ENCODE data around the gene SCNN1A. TPM values are rescaled to one million over a fixed set of nuclear protein-coding genes. Genes with fewer than 3 reads are reported as not detected.

Gene SCNN1A
- total and polyA plus RNA-seq, 7 donors: 0.82 to 169 (median 7.2) TPM

GRCh38 chr12:6404390-6404789, 29.0 kb upstream of the SCNN1A start:
- 87 to 97% methylated on average over 5 of the region's 5 CpGs for WGBS, 2 donors
- H3K36me3 ChIP-seq: peaks cover 0 to 6% (median 0%) of the 10 kb centered on the region in 4 donors
- peaks cover 0 to 1% (median 0%) of the 10 kb centered on the region in 4 donors for H3K9me3 ChIP-seq
- H3K4me1 ChIP-seq: no peaks in the 10 kb centered on the region
- H3K27ac ChIP-seq: no peak overlapping the region
- DNase-seq: no peak
- intact Hi-C loops (cut with DNase I): no loop called here
- no peaks in the 10 kb centered on the region for H3K27me3 ChIP-seq
- H3K4me3 ChIP-seq: no peak overlapping the region
- TF ChIP-seq CTCF (IDR thresholded peaks at IDR 0.05) (no peak), EP300 (IDR thresholded peaks at IDR 0.05) (no peak), POLR2A (IDR thresholded peaks at IDR 0.05) (no peak), POLR2AphosphoS5 (IDR thresholded peaks at IDR 0.05) (no peak)

GRCh38 chr12:6399884-6400644, 24.7 kb upstream of the SCNN1A start:
- 18 to 62% methylated on average over 7 of the region's 7 CpGs for WGBS, 2 donors
- TF ChIP-seq CTCF (IDR thresholded peaks at IDR 0.05) (no peak), EP300 (IDR thresholded peaks at IDR 0.05) (no peak), POLR2AphosphoS5 (IDR thresholded peaks at IDR 0.05) (no peak), POLR2A (IDR thresholded peaks at IDR 0.05) (no peak)
- Histone ChIP-seq H3K4me1 (no peaks in the 10 kb centered on the region), H3K9me3 (no peaks in the 10 kb centered on the region), H3K36me3 (peaks cover 0 to 18% (median 0%) of the 10 kb centered on the region in 4 donors), H3K27ac (no peak overlapping the region), H3K27me3 (no peaks in the 10 kb centered on the region), H3K4me3 (no peak overlapping the region)
- intact Hi-C loops (cut with DNase I): no loop called here
- no peak for DNase-seq

GRCh38 chr12:6396031-6396430, 20.7 kb upstream of the SCNN1A start:
- intact Hi-C loops (cut with DNase I): no loop called here
- Histone ChIP-seq H3K9me3 (no peaks in the 10 kb centered on the region), H3K27ac (peak overlapping the region in 3 of 4 donors; percentile 29 to 98 (median 93)), H3K27me3 (no peaks in the 10 kb centered on the region), H3K4me3 (no peak overlapping the region), H3K36me3 (peaks cover 0 to 28% (median 2%) of the 10 kb centered on the region in 4 donors), H3K4me1 (peaks cover 0 to 29% (median 25%) of the 10 kb centered on the region in 4 donors)
- TF ChIP-seq EP300 (IDR thresholded peaks at IDR 0.05) (no peak), POLR2A (IDR thresholded peaks at IDR 0.05) (no peak), POLR2AphosphoS5 (IDR thresholded peaks at IDR 0.05) (no peak)
- DNase-seq: no peak
- WGBS, 2 donors: 88 to 90% methylated on average over 2 of the region's 2 CpGs

GRCh38 chr12:6394398-6394797, 19.0 kb upstream of the SCNN1A start:
- Histone ChIP-seq H3K27me3 (no peaks in the 10 kb centered on the region), H3K27ac (peak overlapping the region; percentile 2 to 98 (median 90)), H3K4me3 (no peak overlapping the region), H3K36me3 (peaks cover 0 to 29% (median 5%) of the 10 kb centered on the region in 4 donors), H3K4me1 (peaks cover 0 to 45% (median 39%) of the 10 kb centered on the region in 4 donors), H3K9me3 (no peaks in the 10 kb centered on the region)
- WGBS, 2 donors: 84 to 92% methylated on average over 8 of the region's 8 CpGs
- no peak for DNase-seq
- TF ChIP-seq CTCF (IDR thresholded peaks at IDR 0.05) (no peak), POLR2AphosphoS5 (IDR thresholded peaks at IDR 0.05) (peak in 1 of 4 donors; percentile 37), POLR2A (IDR thresholded peaks at IDR 0.05) (no peak)
- intact Hi-C loops (cut with DNase I): loop anchor here (5.0 kb wide), 1 partner anchor 58 kb away; the partner anchor contains the start of gene TAPBPL

- peaks cover 0 to 46% (median 41%) of the 10 kb centered on the region in 4 donors for H3K4me1 ChIP-seq
- H3K27ac ChIP-seq: peak overlapping the region; percentile 81 to 98 (median 90)
- no peaks in the 10 kb centered on the region for H3K27me3 ChIP-seq
- intact Hi-C loops (cut with DNase I): loop anchor here (5.0 kb wide), 1 partner anchor 59 kb away; the partner anchor contains the start of gene TAPBPL
- 70 to 86% methylated on average over 7 of the region's 7 CpGs for WGBS, 2 donors
- no peak for DNase-seq
- H3K9me3 ChIP-seq: no peaks in the 10 kb centered on the region
- TF ChIP-seq CTCF (IDR thresholded peaks at IDR 0.05) (no peak), EP300 (IDR thresholded peaks at IDR 0.05) (no peak), POLR2AphosphoS5 (IDR thresholded peaks at IDR 0.05) (no peak), POLR2A (IDR thresholded peaks at IDR 0.05) (no peak)
- no peak overlapping the region for H3K4me3 ChIP-seq
- H3K36me3 ChIP-seq: peaks cover 0 to 31% (median 15%) of the 10 kb centered on the region in 4 donors
These were observed 17.7 kb upstream of the SCNN1A start for GRCh38 chr12:6393109-6393508.

Data from sigmoid colon (tissue), 7 donors.